Right lobe of liver (tissue), 6 donors: Measurements from ENCODE around the gene TDRD10. TPM values are rescaled to one million over a fixed set of nuclear protein-coding genes. Genes with fewer than 3 reads are reported as not detected.
A peak's percentile ranks its signal among the peaks of the same experiment; 100 is the strongest.

Source experiments
- ATAC-seq, 4 donors: fragments of 200-7000 bp; cut with Tn5 transposase; one replicate each; pipeline ENCODE4 v1.9.1; 2020; ENCODE audit warnings: mild to moderate bottlenecking in 4 of 4, moderate library complexity in 4 of 4
- DNase-seq, 3 donors: peaks; one replicate each; pipeline ENCODE4 v3.0.0-alpha.2; 2020
- H3K27ac ChIP-seq, 3 donors: fragments of 200-600 bp; one replicate each; pipeline ENCODE4 v1.8.0; 2022
- H3K27me3 ChIP-seq, 2 donors: fragments of 200-600 bp; one replicate each; pipeline ENCODE4 v1.8.0; 2022
- H3K36me3 ChIP-seq, 4 donors: fragments of 200-600 bp; sonication (generic) in 1 of 4; one replicate each; pipeline versions ENCODE4 v1.5.1 to v1.8.0; 2017 to 2022; ENCODE audit warnings: control low read depth in 1 of 4
- H3K4me1 ChIP-seq, 4 donors: fragments of 200-600 bp; sonication (generic) in 1 of 4; one replicate each; pipeline versions ENCODE4 v1.5.1 to v1.8.0; 2017 to 2022; ENCODE audit warnings: control low read depth in 1 of 4
- H3K4me3 ChIP-seq, 3 donors: fragments of 200-600 bp; one replicate each; pipeline ENCODE4 v1.8.0; 2022
- H3K9me3 ChIP-seq, 4 donors: fragments of 200-600 bp; sonication (generic) in 1 of 4; one replicate each; pipeline versions ENCODE4 v1.5.1 to v1.8.0; 2017 to 2022; ENCODE audit warnings: control low read depth in 1 of 4
- CTCF ChIP-seq, 4 donors: fragments of 200-600 bp in 3 of 4; fragments of 450-650 bp in 1 of 4; IDR thresholded peaks; one replicate each; pipeline versions ENCODE4 v1.5.1 to v1.8.0; 2016 to 2022; ENCODE audit warnings: antibody characterized with exemption in 4 of 4, mild to moderate bottlenecking in 2 of 4
- POLR2A ChIP-seq: fragments of 450-650 bp; IDR thresholded peaks from one replicate; pipeline ENCODE4 v1.6.1; 2017; ENCODE audit warnings: antibody characterized with exemption, mild to moderate bottlenecking
- WGBS: methylation state at CpG from one replicate; pipeline ENCODE4 v1.1.6; 2018; ENCODE audit warnings: low coverage, low lambda C conversion rate; ENCODE audit not compliant: insufficient coverage; ENCODE audit errors: missing lambda C conversion rate; 5-methylcytosine and 5-hydroxymethylcytosine counted together
- intact Hi-C, 2 donors: fragments of 100-400 bp; cut with DNase I; formaldehyde crosslinking; loops; one replicate each; pipeline versions ENCODE4 v1.11.2 to v1.14.1; 2022
- long read RNA-seq: library from polyadenylated mRNA; unstranded; transcript quantifications from one replicate; pipeline ENCODE4 v2.0.0, GENCODE V29; 2019
- total RNA-seq, 6 experiments: library from RNA; depleted of rRNA in 2 of 6; stranded (reverse); fragments of >200 nt in 2 of 6; fragmentation: NEBNext Ultra II Directional in 3 of 6; extraction: Animal tissue kit (Norgen Biotek cat#: 25700) in 3 of 6; gene quantifications; one replicate each; pipeline versions ENCODE4 v1.1.0 to v1.2.4, GENCODE V29; 2016 to 2023
- donor health status: DM: no; HTN: yes; CAD: no.
- donor health status: DM: no; HTN: no; CAD: no.
- donor health status: DM: no; HTN: no; CAD: no.
- donor health status: DM: no; HTN: yes; CAD: no.
- donor health status: DM: no; HTN: yes; CAD: no.

The TDRD10 gene
- total RNA-seq = 1 to 10 TPM in 5 of 6 experiments, under 1 TPM in 1; 0.92 to 2.2 (median 1.4) TPM
- long read RNA-seq = 0 reads

- DNase-seq = peak; percentile 49 to 62 (median 53)
- no peaks in the 10 kb centered on the region for H3K36me3 ChIP-seq
- H3K4me1 ChIP-seq = peaks cover 0 to 16% (median 0%) of the 10 kb centered on the region in 4 donors
- peak; percentile 56 to 72 (median 68) for ATAC-seq
- WGBS = 18% methylated on average over 8 of the region's 90 CpGs
- TF ChIP-seq POLR2A (no peak), CTCF (IDR thresholded peaks at IDR 0.05) (no peak)
- H3K27me3 ChIP-seq = no peaks in the 10 kb centered on the region
- H3K27ac ChIP-seq = peak within 1 kb of the TSS; percentile 21 to 51 (median 26)
- intact Hi-C loops = no loop called here
- peak within 1 kb of the TSS; percentile 48 to 59 (median 51) for H3K4me3 ChIP-seq
- no peaks in the 10 kb centered on the region for H3K9me3 ChIP-seq
These were observed at the start of gene TDRD10, which contains the start of gene SHE for GRCh38 chr1:154502066-154502743. Gene TDRD10, plus strand, starts transcription at chr1:154502219. Its CDS starts 4,685 bp downstream, at chr1:154506904. Gene SHE, minus strand, starts transcription at chr1:154502412. Its CDS starts 386 bp downstream, at chr1:154502026.

- Histone ChIP-seq H3K36me3 (peaks cover 0 to 96% (median 47%) of the 10 kb centered on the region in 4 donors), H3K4me3 (no peak overlapping the region), H3K9me3 (no peaks in the 10 kb centered on the region), H3K4me1 (no peaks in the 10 kb centered on the region), H3K27me3 (no peaks in the 10 kb centered on the region), H3K27ac (no peak overlapping the region)
- TF ChIP-seq POLR2A (no peak), CTCF (IDR thresholded peaks at IDR 0.05) (no peak)
- WGBS = 95% methylated on average over 3 of the region's 5 CpGs
- DNase-seq = no peak
- ATAC-seq = peak; percentile 2 to 10 (median 6)
- intact Hi-C loops = no loop called here
These were observed 48.9 kb upstream of the TDRD10 start for GRCh38 chr1:154453161-154453560.

GRCh38 chr1:154453574-154454352 lies 48.3 kb upstream of the TDRD10 start:
- H3K27me3 ChIP-seq = no peaks in the 10 kb centered on the region
- intact Hi-C loops = no loop called here
- H3K36me3 ChIP-seq = peaks cover 0 to 96% (median 44%) of the 10 kb centered on the region in 4 donors
- no peaks in the 10 kb centered on the region for H3K4me1 ChIP-seq
- peak; percentile 6 to 52 (median 23) for ATAC-seq
- WGBS = 46% methylated on average over 5 of the region's 5 CpGs
- no peak overlapping the region for H3K4me3 ChIP-seq
- no peak for DNase-seq
- TF ChIP-seq POLR2A = no peak
- no peak for TF ChIP-seq CTCF (IDR thresholded peaks at IDR 0.05)
- no peak overlapping the region for H3K27ac ChIP-seq
- no peaks in the 10 kb centered on the region for H3K9me3 ChIP-seq

DNA sequence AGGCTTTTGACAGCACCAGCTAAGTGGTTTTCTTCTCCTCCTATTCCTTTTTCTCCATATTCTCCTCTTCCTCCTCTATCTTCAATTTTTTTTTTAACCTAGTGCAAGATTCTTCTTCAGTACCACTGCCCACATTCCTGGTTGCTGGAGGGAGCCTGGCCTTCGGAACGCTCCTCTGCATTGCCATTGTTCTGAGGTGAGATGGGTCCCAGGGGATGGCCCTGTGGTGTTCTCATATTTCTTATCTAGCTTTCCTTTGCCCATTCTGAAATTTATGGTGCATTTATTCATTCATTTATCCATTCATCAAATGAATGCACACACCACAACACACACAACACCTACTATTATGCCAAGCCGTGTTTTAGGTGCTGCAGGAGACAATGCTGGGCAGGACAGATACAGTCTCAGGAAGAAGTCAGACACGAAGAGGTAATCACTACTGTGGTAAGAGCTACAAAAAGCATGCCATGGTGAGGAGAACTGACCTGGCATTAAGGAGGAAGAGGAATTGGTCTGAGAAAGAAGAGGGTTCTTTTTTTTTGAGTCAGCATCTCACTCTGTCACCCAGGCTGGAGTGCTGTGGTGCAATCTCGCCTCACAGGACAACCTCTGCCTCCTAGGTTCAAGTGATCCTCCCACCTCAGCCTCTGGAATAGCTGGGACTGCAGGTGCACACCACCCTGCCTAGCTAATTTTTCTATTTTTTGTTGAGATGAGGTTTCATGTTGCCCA lies 47.5 kb upstream of the TDRD10 start:
- Histone ChIP-seq H3K4me1 (no peaks in the 10 kb centered on the region), H3K9me3 (no peaks in the 10 kb centered on the region), H3K27me3 (no peaks in the 10 kb centered on the region), H3K36me3 (peaks cover 0 to 98% (median 43%) of the 10 kb centered on the region in 4 donors), H3K4me3 (no peak overlapping the region), H3K27ac (peak overlapping the region in 1 of 3 donors; percentile 13)
- intact Hi-C loops = no loop called here
- no peak for TF ChIP-seq POLR2A
- no peak for TF ChIP-seq CTCF (IDR thresholded peaks at IDR 0.05)
- WGBS = 94% methylated on average over 5 of the region's 5 CpGs
- ATAC-seq = peak in 2 of 4 donors; percentile 9 to 10
- no peak for DNase-seq
